ENCODE results near the gene SREBF1. TPM values are rescaled to one million over a fixed set of nuclear protein-coding genes. Genes with fewer than 3 reads are reported as not detected.
A peak's percentile ranks its signal among the peaks of the same experiment; 100 is the strongest.

SREBF1 gene
- total RNA-seq, 1 donor from 2014 or later, result 365 TPM

DNA sequence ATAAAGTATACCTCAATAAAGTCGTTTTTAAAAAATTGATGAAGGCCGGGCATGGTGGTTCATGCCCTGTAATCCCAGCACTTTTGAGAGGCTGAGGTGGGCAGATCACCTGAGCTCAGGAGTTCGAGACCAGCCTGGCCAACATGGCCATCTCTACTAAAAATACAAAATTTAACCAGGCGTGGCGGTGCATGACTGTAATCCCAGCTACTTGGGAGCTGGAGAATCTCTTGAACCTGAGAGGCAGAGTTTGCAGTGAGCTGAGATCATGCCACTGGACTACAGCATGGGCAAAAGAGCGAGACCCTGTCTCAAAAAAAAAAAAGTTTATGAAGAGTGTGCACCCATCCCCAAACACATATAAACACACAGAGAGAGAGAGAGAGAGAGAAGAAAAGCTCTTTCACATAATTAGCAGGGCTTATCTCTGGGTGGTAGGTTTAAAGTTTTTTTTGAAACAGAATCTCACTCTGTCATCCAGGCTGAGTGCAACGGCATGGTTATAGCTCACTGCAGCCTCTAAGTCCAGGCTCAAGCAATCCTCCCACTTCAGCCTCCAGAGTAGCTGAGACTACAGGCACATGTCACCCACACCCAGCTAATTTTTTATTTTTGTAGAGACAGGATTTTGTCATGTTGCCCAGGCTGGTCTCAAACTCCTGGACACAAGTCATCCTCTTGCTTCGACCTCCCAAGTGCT lies 3.0 kb downstream of the SREBF1 start:
- peaks cover 42% of the 10 kb centered on the region for H3K4me1 Mint-ChIP-seq (ENCODE audit: low read depth, unreplicated experiment)
- no peak for TF ChIP-seq CTCF (IDR thresholded peaks at IDR 0.05; ENCODE audit: partially characterized antibody, unreplicated experiment)
- no peak overlapping the region for H3K27ac Mint-ChIP-seq (ENCODE audit: unreplicated experiment)
- H3K27me3 Mint-ChIP-seq (ENCODE audit: unreplicated experiment), result peaks cover 18% of the 10 kb centered on the region
- H3K36me3 Mint-ChIP-seq (ENCODE audit: unreplicated experiment), result no peaks in the 10 kb centered on the region
- no peak for DNase-seq
- H3K9me3 Mint-ChIP-seq (ENCODE audit: unreplicated experiment), result peaks cover 17% of the 10 kb centered on the region
- peak overlapping the region; percentile 95 for H3K4me3 Mint-ChIP-seq (ENCODE audit: unreplicated experiment)

DNA sequence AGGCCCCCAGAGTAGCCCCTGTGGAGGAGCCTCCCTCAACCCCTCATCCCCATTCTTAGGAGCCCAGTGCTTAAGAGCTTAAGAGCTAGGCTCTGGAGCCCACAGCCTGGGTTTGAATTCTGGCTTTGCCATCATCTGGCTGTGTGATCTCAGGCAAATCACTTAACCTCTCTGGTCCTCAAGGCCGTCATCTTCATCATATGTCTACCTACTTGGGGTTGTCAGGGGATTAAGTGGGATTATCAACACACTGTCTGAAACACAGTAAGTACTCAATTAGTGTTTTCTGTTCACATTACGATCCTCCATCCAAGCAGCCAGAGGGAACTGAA lies 4.8 kb downstream of the SREBF1 start:
- peak overlapping the region; percentile 48 for H3K27ac Mint-ChIP-seq (ENCODE audit: unreplicated experiment)
- peak overlapping the region; percentile 65 for H3K4me3 Mint-ChIP-seq (ENCODE audit: unreplicated experiment)
- H3K27me3 Mint-ChIP-seq (ENCODE audit: unreplicated experiment), result peaks cover 12% of the 10 kb centered on the region
- no peak for DNase-seq
- H3K36me3 Mint-ChIP-seq (ENCODE audit: unreplicated experiment), result no peaks in the 10 kb centered on the region
- no peak for TF ChIP-seq CTCF (IDR thresholded peaks at IDR 0.05; ENCODE audit: partially characterized antibody, unreplicated experiment)
- peaks cover 34% of the 10 kb centered on the region for H3K4me1 Mint-ChIP-seq (ENCODE audit: low read depth, unreplicated experiment)
- H3K9me3 Mint-ChIP-seq (ENCODE audit: unreplicated experiment), result peaks cover 12% of the 10 kb centered on the region

DNA sequence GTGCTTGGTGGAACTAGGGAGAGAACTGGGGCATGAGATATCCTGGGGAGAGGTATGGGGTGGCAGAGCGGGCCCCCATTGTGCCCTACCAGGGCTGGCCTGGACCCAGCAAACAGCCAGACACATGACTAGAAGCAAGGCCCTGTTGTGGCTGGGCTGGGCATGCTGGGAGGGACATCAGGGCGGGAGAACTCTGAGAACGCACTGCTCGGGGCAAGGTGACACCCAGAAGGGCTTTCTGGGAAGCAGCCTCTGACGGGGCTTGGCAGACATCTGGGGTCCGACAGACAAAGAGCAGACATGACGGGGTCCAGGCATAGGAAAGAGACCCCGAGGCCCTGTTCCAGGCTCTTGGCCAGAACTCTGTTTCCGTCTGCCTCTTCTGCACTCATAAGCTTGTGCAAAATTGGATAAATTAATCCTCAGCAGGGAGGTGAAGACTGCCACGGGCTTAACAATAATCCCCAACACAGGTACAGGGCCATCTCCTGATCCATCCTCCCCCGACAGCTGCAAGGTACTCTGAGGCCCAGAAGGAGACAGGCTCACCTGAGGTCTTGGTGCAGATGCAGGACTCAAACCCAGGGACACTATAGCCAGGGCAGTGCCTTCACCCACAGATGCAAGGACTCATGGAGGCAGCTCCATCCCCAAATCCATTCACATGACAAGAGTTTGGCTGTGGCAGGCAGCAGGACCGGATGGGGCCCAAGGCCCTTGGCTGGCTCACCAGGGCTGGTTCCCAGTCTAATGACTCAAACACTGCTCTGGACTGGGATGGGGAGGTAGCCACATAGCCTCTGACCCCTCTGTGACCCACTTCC lies 5.4 kb downstream of the SREBF1 start:
- Mint-ChIP-seq H3K9me3 (ENCODE audit: unreplicated experiment) (peaks cover 13% of the 10 kb centered on the region), H3K4me3 (ENCODE audit: unreplicated experiment) (peak overlapping the region; percentile 52), H3K27ac (ENCODE audit: unreplicated experiment) (peak overlapping the region; percentile 75), H3K36me3 (ENCODE audit: unreplicated experiment) (no peaks in the 10 kb centered on the region), H3K4me1 (ENCODE audit: low read depth, unreplicated experiment) (peaks cover 36% of the 10 kb centered on the region), H3K27me3 (ENCODE audit: unreplicated experiment) (peaks cover 11% of the 10 kb centered on the region)
- no peak for DNase-seq
- no peak for TF ChIP-seq CTCF (IDR thresholded peaks at IDR 0.05; ENCODE audit: partially characterized antibody, unreplicated experiment)

- peaks cover 11% of the 10 kb centered on the region for H3K27me3 Mint-ChIP-seq (ENCODE audit: unreplicated experiment)
- peak overlapping the region; percentile 75 for H3K27ac Mint-ChIP-seq (ENCODE audit: unreplicated experiment)
- H3K9me3 Mint-ChIP-seq (ENCODE audit: unreplicated experiment), result peaks cover 9% of the 10 kb centered on the region
- peak; percentile 51 for DNase-seq
- H3K4me3 Mint-ChIP-seq (ENCODE audit: unreplicated experiment), result no peak overlapping the region
- TF ChIP-seq CTCF (IDR thresholded peaks at IDR 0.05; ENCODE audit: partially characterized antibody, unreplicated experiment), result no peak
- H3K36me3 Mint-ChIP-seq (ENCODE audit: unreplicated experiment), result no peaks in the 10 kb centered on the region
- H3K4me1 Mint-ChIP-seq (ENCODE audit: low read depth, unreplicated experiment), result peaks cover 38% of the 10 kb centered on the region
Measured at GRCh38 chr17:17830740-17831207, 6.0 kb downstream of the SREBF1 start.

DNA sequence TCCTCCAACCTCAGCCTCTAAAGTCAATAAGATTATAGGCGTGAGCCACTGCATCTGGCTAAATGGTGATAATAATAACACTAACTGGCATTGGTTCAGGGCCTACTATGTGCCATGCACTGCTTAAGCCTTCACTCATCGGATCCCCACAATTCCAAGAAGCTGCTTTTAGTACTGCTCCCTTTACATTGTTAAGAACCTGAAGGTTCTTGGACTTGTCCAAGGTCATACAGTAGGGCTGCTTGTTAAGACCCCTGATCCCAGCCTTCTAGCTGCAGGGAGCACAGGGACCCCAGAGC lies 6.6 kb downstream of the SREBF1 start:
- DNase-seq, result no peak
- Mint-ChIP-seq H3K36me3 (ENCODE audit: unreplicated experiment) (no peaks in the 10 kb centered on the region), H3K9me3 (ENCODE audit: unreplicated experiment) (peaks cover 9% of the 10 kb centered on the region), H3K4me1 (ENCODE audit: low read depth, unreplicated experiment) (peaks cover 37% of the 10 kb centered on the region), H3K4me3 (ENCODE audit: unreplicated experiment) (no peak overlapping the region), H3K27ac (ENCODE audit: unreplicated experiment) (peak overlapping the region; percentile 70), H3K27me3 (ENCODE audit: unreplicated experiment) (peaks cover 9% of the 10 kb centered on the region)
- no peak for TF ChIP-seq CTCF (IDR thresholded peaks at IDR 0.05; ENCODE audit: partially characterized antibody, unreplicated experiment)

All from glutamatergic neuron (in vitro differentiated cells).